ENCODE results near the gene NOL4L. TPM values are rescaled to one million over a fixed set of nuclear protein-coding genes. Genes with fewer than 3 reads are reported as not detected.
"Not testable (repeated sequence)": the region's sequence is repeated elsewhere in the genome, so short reads cannot be mapped to it uniquely, and the experiment has no call there.

NOL4L gene
- total and polyA plus RNA-seq, 2 donors (not counting 3 experiments of a cell fraction or from before 2014, with no cell fraction given) = 55.2 to 79.6 TPM

DNA sequence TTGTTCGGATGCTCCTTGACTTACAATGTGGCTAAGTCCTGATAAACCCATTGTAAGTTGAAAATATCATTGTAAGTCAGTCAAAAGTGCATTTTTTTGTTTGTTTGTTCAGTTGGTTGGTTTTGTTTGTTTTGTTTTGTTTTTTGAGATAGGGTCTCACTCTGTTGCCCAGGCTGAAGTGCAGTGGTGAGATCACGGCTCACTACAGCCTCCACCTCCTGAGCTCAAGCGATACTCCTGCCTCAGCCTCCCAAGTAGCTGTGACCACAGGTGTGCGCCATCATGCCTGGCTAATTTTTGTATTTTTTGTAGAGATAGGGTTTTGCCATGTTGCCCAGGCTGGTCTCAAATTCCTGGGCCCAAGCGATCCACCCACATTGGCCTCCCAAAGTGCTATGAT is 9.5 kb upstream of the NOL4L start:
- BruUV-seq (replicated peaks) = not testable (repeated sequence)

GRCh38 chr20:32594204-32594603 is 9.1 kb upstream of the NOL4L start:
- H3K4me3 ChIP-seq (replicated peaks in 1 of 3; ENCODE audit: insufficient read depth in 1 of 3, low read depth in 1 of 3, low read length in 3 of 3) = no peak overlapping the region
- no peaks in the 10 kb centered on the region for H3K27me3 ChIP-seq (ENCODE audit: control insufficient read depth in 2 of 2, insufficient read depth in 2 of 2, low read length in 2 of 2)
- no peak overlapping the region for H3K4me2 ChIP-seq (ENCODE audit: insufficient read depth, low read length)
- BruUV-seq (replicated peaks) = no TSS peak
- TF ChIP-seq POLR2A (IDR thresholded peaks at IDR 0.05; ENCODE audit: low read depth, low read length) = no peak
- TF ChIP-seq GATA2 (IDR thresholded peaks at IDR 0.05; ENCODE audit: insufficient read depth, insufficient read length, low read depth, low read length) = no peak
- TF ChIP-seq, protein P1, sequence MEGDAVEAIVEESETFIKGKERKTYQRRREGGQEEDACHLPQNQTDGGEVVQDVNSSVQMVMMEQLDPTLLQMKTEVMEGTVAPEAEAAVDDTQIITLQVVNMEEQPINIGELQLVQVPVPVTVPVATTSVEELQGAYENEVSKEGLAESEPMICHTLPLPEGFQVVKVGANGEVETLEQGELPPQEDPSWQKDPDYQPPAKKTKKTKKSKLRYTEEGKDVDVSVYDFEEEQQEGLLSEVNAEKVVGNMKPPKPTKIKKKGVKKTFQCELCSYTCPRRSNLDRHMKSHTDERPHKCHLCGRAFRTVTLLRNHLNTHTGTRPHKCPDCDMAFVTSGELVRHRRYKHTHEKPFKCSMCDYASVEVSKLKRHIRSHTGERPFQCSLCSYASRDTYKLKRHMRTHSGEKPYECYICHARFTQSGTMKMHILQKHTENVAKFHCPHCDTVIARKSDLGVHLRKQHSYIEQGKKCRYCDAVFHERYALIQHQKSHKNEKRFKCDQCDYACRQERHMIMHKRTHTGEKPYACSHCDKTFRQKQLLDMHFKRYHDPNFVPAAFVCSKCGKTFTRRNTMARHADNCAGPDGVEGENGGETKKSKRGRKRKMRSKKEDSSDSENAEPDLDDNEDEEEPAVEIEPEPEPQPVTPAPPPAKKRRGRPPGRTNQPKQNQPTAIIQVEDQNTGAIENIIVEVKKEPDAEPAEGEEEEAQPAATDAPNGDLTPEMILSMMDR (IDR thresholded peaks at IDR 0.05; ENCODE audit: extremely low read depth in 1 of 2, insufficient read depth in 1 of 2, low read depth in 1 of 2, low read length in 2 of 2) = no peak
- no peak for TF ChIP-seq POLR2AphosphoS5 (IDR thresholded peaks at IDR 0.05; ENCODE audit: insufficient read depth, low read depth, low read length)
- TF ChIP-seq JUN (IDR thresholded peaks at IDR 0.05; ENCODE audit: borderline replicate concordance, insufficient read depth, insufficient read length, low read depth) = no peak
- TF ChIP-seq MAX (IDR thresholded peaks at IDR 0.05; ENCODE audit: insufficient read depth, insufficient read length) = no peak
- no peak for TF ChIP-seq EZH2 (IDR thresholded peaks at IDR 0.05; ENCODE audit: borderline replicate concordance, low read depth, low read length, severe bottlenecking)
- TF ChIP-seq MYC (IDR thresholded peaks at IDR 0.05; ENCODE audit: low read depth, low read length) = no peak
- no peak for TF ChIP-seq FOS (IDR thresholded peaks at IDR 0.05; ENCODE audit: borderline replicate concordance, insufficient read depth, low read length)
- FAIRE-seq = no peak
- H4K20me1 ChIP-seq (replicated peaks; ENCODE audit: control insufficient read depth, extremely low read depth, insufficient read depth, low read length) = no peaks in the 10 kb centered on the region
- no peaks in the 10 kb centered on the region for H3K36me3 ChIP-seq (ENCODE audit: control insufficient read depth in 2 of 2, extremely low read depth in 1 of 2, insufficient read depth in 2 of 2, low read length in 2 of 2)
- dilution Hi-C loops (cut with MboI; ENCODE audit: extremely low pct_ligation_motif_present, low sequenced_read_pairs) (no loop called here), intact Hi-C loops (cut with micrococcal nuclease) (no loop called here)
- H2AFZ ChIP-seq (ENCODE audit: low read depth, low read length) = no peak overlapping the region
- ChIA-PET POLR2A (no interaction called here), CTCF (no interaction called here)
- H3K27ac ChIP-seq (ENCODE audit: insufficient read depth, low read depth, low read length) = no peak overlapping the region
- H3K9ac ChIP-seq (replicated peaks; ENCODE audit: extremely low read depth, insufficient read depth, low read length) = no peak overlapping the region
- no peaks in the 10 kb centered on the region for H3K79me2 ChIP-seq (ENCODE audit: control insufficient read depth, insufficient read depth, low read length)
- no peaks in the 10 kb centered on the region for H3K9me1 ChIP-seq (replicated peaks; ENCODE audit: control insufficient read depth, extremely low read depth, insufficient read depth, low read length)
- H3K4me1 ChIP-seq (ENCODE audit: control insufficient read depth, extremely low read depth, insufficient read depth, low read length) = no peaks in the 10 kb centered on the region
- no peaks in the 10 kb centered on the region for H3K9me3 ChIP-seq (replicated peaks; ENCODE audit: control insufficient read depth, insufficient read depth, low read length)
- DNase-seq (ENCODE audit: low read depth, low spot score) = no peak

More for the DNA sequence above, 9.5 kb upstream of the NOL4L start:
- H3K9me1 ChIP-seq (replicated peaks; ENCODE audit: control insufficient read depth, extremely low read depth, insufficient read depth, low read length); DNase-seq (ENCODE audit: low read depth, low spot score); H3K27ac ChIP-seq (ENCODE audit: insufficient read depth, low read depth, low read length); H2AFZ ChIP-seq (ENCODE audit: low read depth, low read length); dilution Hi-C loops (cut with MboI; ENCODE audit: extremely low pct_ligation_motif_present, low sequenced_read_pairs); H3K27me3 ChIP-seq (ENCODE audit: control insufficient read depth in 2 of 2, insufficient read depth in 2 of 2, low read length in 2 of 2); H3K79me2 ChIP-seq (ENCODE audit: control insufficient read depth, insufficient read depth, low read length); H3K36me3 ChIP-seq (ENCODE audit: control insufficient read depth in 2 of 2, extremely low read depth in 1 of 2, insufficient read depth in 2 of 2, low read length in 2 of 2); H3K4me3 ChIP-seq (replicated peaks in 1 of 3; ENCODE audit: insufficient read depth in 1 of 3, low read depth in 1 of 3, low read length in 3 of 3); intact Hi-C loops (cut with micrococcal nuclease); H3K9me3 ChIP-seq (replicated peaks; ENCODE audit: control insufficient read depth, insufficient read depth, low read length); POLR2A ChIA-PET; H3K9ac ChIP-seq (replicated peaks; ENCODE audit: extremely low read depth, insufficient read depth, low read length); H3K4me2 ChIP-seq (ENCODE audit: insufficient read depth, low read length); H4K20me1 ChIP-seq (replicated peaks; ENCODE audit: control insufficient read depth, extremely low read depth, insufficient read depth, low read length); FAIRE-seq; H3K4me1 ChIP-seq (ENCODE audit: control insufficient read depth, extremely low read depth, insufficient read depth, low read length); CTCF ChIA-PET: not testable (repeated sequence)

DNA sequence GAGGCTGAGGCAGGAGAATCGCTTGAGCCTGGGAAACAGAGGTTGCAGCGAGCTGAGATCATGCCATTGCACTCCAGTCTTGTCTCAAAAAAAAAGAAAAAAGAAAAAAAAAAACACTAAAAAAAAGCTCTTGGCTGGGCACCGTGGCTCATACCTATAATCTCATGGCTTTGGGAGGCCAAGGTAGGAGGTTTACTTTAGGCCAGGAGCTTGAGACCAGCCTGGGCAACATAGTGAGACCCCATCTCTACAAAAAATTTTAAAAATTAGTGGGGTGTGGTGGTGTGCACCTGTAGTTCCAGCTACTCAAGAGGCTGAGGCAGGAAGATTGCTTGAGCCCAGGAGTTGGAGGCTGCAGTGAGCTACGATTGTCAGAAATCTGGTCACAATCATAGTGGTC is 7.5 kb upstream of the NOL4L start:
- H3K27me3 ChIP-seq (ENCODE audit: control insufficient read depth in 2 of 2, insufficient read depth in 2 of 2, low read length in 2 of 2); dilution Hi-C loops (cut with MboI; ENCODE audit: extremely low pct_ligation_motif_present, low sequenced_read_pairs); H3K9me1 ChIP-seq (replicated peaks; ENCODE audit: control insufficient read depth, extremely low read depth, insufficient read depth, low read length); FAIRE-seq; intact Hi-C loops (cut with micrococcal nuclease); POLR2A ChIA-PET; BruUV-seq (replicated peaks); H3K4me3 ChIP-seq (replicated peaks in 1 of 3; ENCODE audit: insufficient read depth in 1 of 3, low read depth in 1 of 3, low read length in 3 of 3); H2AFZ ChIP-seq (ENCODE audit: low read depth, low read length); H3K79me2 ChIP-seq (ENCODE audit: control insufficient read depth, insufficient read depth, low read length); H3K9me3 ChIP-seq (replicated peaks; ENCODE audit: control insufficient read depth, insufficient read depth, low read length); H4K20me1 ChIP-seq (replicated peaks; ENCODE audit: control insufficient read depth, extremely low read depth, insufficient read depth, low read length); H3K36me3 ChIP-seq (ENCODE audit: control insufficient read depth in 2 of 2, extremely low read depth in 1 of 2, insufficient read depth in 2 of 2, low read length in 2 of 2); DNase-seq (ENCODE audit: low read depth, low spot score); H3K4me2 ChIP-seq (ENCODE audit: insufficient read depth, low read length); CTCF ChIA-PET; H3K4me1 ChIP-seq (ENCODE audit: control insufficient read depth, extremely low read depth, insufficient read depth, low read length); H3K27ac ChIP-seq (ENCODE audit: insufficient read depth, low read depth, low read length); H3K9ac ChIP-seq (replicated peaks; ENCODE audit: extremely low read depth, insufficient read depth, low read length): not testable (repeated sequence)

All from endothelial cell of umbilical vein (primary cell).